ENCODE data around the gene SPSB2.
A peak's percentile ranks its signal among the peaks of the same experiment; 100 is the strongest.
"Not testable (repeated sequence)": the region's sequence is repeated elsewhere in the genome, so short reads cannot be mapped to it uniquely, and the experiment has no call there.

The SPSB2 gene

GRCh38 chr12:6873094-6874014 is at the start of gene SPSB2:
TSS of gene SPSB2 (minus strand) at chr12:6873303. CDS start at chr12:6872901, 402 bp downstream.
- peak; percentile 14 to 56 for DNase-seq

- no peak for DNase-seq
Measured at GRCh38 chr12:6921996-6922946, 49.2 kb upstream of the SPSB2 start.

GRCh38 chr12:6921539-6921938 is 48.4 kb upstream of the SPSB2 start:
- no peak for DNase-seq

DNA sequence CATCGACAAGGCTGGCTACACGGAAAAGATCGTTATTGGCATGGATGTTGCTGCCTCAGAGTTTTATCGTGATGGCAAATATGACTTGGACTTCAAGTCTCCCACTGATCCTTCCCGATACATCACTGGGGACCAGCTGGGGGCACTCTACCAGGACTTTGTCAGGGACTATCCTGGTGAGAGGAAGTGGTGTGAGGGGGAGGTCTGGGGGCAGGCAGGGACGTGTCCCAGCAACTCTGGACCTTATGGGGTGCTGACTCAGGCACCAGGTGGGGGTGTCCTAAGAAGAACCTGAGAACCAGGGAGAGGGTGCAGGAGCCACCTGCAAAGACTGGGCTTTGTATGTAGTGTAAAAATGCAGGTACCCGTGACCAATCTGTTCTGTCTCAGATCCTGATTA is 46.5 kb upstream of the SPSB2 start:
- no peak for DNase-seq

GRCh38 chr12:6917491-6918231 is 44.6 kb upstream of the SPSB2 start:
- no peak for DNase-seq

DNA sequence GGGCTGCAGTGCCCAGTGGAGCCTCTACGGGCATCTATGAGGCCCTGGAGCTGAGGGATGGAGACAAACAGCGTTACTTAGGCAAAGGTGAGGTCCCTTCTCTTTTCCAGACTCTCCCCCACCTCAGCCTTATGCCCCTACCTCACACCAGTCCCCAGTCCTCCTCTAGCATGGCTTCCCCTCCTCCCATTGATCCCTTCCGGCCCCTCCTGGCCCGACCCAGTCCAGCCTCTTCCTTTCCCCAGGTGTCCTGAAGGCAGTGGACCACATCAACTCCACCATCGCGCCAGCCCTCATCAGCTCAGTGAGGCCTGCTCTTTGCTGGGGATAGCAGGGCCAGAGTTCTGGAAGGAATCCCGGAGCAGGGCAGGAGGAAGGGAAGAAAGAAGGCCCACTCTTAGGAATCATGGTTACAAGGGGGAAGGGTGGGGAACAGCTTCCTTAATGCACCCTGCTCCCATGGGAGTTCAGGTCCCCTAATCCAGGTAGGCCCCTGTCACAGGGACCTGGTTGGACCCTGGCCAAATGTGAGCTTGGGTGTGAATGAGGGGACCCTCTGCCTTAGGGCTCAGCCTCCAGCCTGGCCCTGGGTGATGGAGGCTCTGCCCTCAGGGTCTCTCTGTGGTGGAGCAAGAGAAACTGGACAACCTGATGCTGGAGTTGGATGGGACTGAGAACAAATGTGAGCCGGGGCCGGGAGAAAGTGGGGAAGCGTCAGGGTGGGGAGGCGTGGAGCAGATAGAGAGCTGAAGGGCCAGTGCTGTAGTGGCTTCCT is 43.5 kb upstream of the SPSB2 start:
- DNase-seq: no peak

GRCh38 chr12:6915789-6916285 is 42.7 kb upstream of the SPSB2 start:
- DNase-seq: no peak

GRCh38 chr12:6914947-6915788 is 42.1 kb upstream of the SPSB2 start:
- no peak for DNase-seq

- peak; percentile 41 to 70 for DNase-seq
Measured at GRCh38 chr12:6914246-6914946, 41.3 kb upstream of the SPSB2 start, which contains the start of gene ENO2. TSS of gene ENO2 (plus strand) at chr12:6914580. CDS start at chr12:6915833, 1,253 bp downstream.

DNA sequence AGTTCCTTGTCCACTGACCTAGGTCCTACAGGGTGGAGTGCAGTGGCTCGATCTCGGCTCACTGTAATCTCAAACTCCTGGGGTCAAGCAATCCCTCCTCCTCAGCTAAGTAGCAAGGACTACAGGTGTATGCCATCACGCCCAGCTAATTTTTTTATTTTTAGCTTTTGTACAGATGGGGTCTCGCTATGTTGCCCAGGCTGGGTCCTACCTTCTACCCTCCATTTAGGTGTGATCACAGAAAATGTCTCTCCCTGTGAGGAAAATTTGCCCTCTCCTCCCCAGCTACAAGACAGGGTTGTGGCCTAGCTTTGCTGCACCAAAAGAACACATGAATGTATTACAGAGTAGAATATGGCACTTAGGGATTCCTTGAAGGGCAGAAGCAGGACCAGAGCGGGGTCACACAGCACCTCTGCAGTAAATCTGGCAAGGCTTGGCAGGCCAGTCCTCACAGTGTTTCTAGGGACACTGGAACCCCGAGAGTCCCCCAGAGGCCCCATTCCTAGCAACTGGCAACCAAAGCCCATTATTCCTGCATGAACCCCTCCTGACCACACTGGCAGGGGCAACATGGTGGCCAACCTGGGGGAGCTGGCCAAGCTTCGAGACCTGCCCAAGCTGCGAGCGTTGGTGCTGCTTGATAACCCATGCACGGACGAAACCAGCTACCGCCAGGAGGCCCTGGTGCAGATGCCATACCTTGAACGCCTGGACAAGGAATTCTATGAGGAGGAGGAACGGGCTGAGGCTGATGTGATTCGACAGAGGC is 39.2 kb upstream of the SPSB2 start:
- DNase-seq: no peak

GRCh38 chr12:6909421-6910145 is 36.5 kb upstream of the SPSB2 start:
- no peak for DNase-seq

GRCh38 chr12:6908141-6908540 is 35.0 kb upstream of the SPSB2 start:
- DNase-seq: not testable (repeated sequence)

DNA sequence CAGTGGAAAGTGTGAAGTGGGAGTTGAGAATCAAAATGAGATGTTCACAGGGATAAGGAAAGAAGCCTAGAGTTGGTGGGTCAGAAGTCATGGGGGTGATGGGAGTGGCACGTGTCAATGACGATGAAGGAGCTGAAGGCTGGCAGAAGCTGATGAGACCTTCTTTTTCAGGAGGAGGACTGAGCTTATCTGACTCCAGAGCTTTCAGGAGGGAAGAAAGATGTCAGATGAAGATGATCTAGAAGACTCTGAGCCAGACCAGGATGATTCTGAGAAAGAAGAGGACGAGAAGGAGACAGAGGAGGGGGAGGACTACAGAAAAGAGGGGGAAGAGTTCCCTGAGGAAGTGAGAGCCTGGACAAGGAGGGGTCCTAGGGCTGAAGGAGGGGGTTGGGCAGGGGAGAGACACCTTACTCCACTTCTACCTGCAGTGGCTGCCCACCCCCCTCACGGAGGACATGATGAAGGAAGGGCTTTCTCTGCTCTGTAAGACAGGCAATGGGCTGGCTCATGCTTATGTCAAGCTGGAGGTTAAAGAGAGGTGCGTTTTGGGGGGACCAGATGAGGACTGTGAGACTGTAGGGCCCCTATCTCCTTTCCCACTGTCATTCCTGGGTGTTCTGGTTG is 32.4 kb upstream of the SPSB2 start:
- no peak for DNase-seq

DNA sequence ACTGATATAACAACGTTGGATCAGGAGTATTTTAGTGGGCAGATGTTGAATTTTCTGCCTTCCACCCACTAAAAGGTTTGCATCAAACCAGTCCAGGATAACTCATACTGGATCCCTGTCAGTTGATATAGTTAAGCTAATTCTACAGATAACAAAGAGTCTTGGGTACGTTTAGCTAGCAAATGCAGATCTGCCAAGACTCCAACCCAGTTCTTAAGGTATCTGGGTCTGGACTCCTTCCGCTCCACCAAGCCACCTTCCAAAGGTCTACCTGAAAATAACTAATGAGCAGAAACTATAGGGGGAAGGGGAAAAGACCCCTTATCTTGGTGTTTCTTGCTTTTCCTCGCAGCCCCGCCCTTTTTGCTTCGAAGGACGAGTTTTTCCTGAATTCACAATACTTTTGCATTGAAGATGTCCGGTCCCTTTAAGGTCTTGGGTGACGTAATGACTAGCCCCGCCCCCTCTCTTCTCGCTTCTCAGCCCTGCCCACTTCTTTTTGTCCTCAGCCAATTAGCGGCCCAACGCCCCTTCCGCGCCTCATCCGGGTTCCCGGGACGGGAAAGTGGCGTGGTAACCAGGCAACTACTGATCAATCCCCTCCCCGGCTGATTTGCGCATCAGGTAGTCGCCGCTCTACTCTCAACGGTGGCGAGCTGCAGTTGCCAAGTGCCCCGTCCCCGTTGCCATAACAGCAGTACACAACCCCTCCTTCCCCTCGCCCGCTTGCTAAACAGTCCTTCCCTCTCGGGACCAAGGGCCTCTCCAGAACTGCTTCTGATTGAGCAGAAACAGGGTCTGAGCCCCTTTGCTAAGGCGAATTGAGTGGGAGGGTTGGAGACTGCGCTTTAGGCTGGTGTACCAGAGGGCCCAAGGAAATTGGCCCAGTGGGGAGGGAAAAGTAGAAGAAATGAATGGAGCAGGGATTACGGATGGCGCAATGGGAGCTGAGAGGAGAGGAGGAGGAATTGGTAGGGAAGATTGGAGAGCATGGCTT is 31.5 kb upstream of the SPSB2 start, which contains the start of gene LRRC23:
Gene LRRC23, plus strand, starts transcription at position 543 of the 997 bp plus-strand sequence. CDS start 812 bp downstream, outside the sequence.
- peak; percentile 54 to 85 for DNase-seq

DNA sequence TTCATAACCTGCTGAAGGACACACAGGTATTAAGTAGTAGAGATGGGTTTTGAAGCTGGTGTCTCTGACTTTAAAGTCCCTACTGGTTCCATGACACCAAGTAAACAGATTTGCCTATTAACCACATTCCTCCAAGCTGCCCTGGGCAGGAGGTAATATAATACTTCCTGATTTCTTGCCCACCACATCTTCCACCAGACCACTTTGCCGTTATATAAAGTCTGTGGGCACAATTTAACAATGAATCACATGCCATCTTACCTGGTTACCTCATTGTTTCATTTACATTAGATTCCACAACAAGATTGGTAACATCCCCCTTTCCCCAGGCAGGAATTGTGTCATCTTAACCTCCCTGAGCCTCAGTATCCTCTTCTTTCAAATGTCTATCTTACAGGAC is 30.6 kb upstream of the SPSB2 start:
- DNase-seq: no peak

DNA sequence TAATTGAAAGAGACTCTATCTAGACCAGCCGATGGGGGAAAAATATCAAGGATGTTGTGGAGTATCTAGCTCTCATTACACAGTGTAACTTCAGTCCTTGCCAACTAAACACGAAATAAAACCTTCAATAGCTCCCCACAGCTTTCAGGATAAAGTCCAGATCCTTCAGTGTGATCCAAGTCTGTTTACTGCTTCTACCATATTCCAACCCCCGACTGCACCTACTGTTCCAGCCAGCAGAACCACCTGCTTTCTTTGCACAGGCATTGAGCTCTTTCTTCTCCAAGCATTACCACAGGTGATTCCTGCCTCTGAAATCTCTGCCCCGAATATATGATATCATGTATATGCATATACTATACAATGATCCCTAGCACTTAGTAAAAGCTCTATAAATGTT is 29.3 kb upstream of the SPSB2 start:
- DNase-seq: no peak

All from cerebellar nuclear complex (tissue), 1 donor.